HepG2 (cell line): ENCODE data around the gene CAMTA1. TPM values are rescaled to one million over a fixed set of nuclear protein-coding genes. Genes with fewer than 3 reads are reported as not detected.

Experiments used
- LRRFIP1 ChIP-seq: sonication (generic); formaldehyde crosslinking; conservative IDR thresholded peaks from 2 replicates; pipeline ENCODE4 v1.4.0; 2020; ENCODE audit warnings: missing genetic modification reagents
- YEATS4 ChIP-seq: sonication (generic); formaldehyde crosslinking; IDR thresholded peaks from 2 replicates; pipeline ENCODE4 v1.4.0; 2020; ENCODE audit warnings: missing genetic modification reagents, borderline replicate concordance
- ZNF777 ChIP-seq: sonication (generic); formaldehyde crosslinking; IDR thresholded peaks from 2 replicates; pipeline ENCODE4 v1.4.0; 2020; ENCODE audit warnings: missing genetic modification reagents
- ZNF784 ChIP-seq: sonication (generic); formaldehyde crosslinking; IDR thresholded peaks from 2 replicates; pipeline ENCODE4 v1.5.1; 2020; ENCODE audit warnings: missing genetic modification reagents, mild to moderate bottlenecking, borderline replicate concordance
- ZNF850 ChIP-seq: sonication (generic); formaldehyde crosslinking; conservative IDR thresholded peaks from 2 replicates; pipeline ENCODE4 v1.9.0; 2021; ENCODE audit warnings: mild to moderate bottlenecking, missing genetic modification reagents
- polyA plus RNA-seq, 8 experiments: library from polyadenylated mRNA; depleted of rRNA in 3 of 8; stranded (reverse) in 7 of 8; unstranded in 1 of 8; fragments of >200 nt; fragmentation: Illumina TruSeq in 4 of 8; extraction: Trizol in 4 of 8; gene quantifications; 2 replicates each; pipeline versions ENCODE4 v1.2.1 to v1.2.3, GENCODE V29; 2011 to 2016; ENCODE audit warnings: low read depth in 4 of 8, missing spikeins in 1 of 8, mixed read lengths in 1 of 8; ENCODE audit not compliant: insufficient read depth in 1 of 8
- total RNA-seq, 5 experiments: library from RNA; depleted of rRNA; stranded (reverse); fragments of >200 nt; fragmentation: Illumina TruSeq; extraction: Trizol; gene quantifications; 2 replicates each; pipeline ENCODE4 v1.2.3, GENCODE V29; 2016; ENCODE audit warnings: low read depth in 1 of 5
- TF ChIP-seq, protein P1 (sequence below): sonication (generic); formaldehyde crosslinking; IDR thresholded peaks from 2 replicates; pipeline ENCODE4 v1.5.1; 2020; ENCODE audit warnings: mild to moderate bottlenecking, missing genetic modification reagents
- TF ChIP-seq, protein P2 (sequence below): sonication (generic); formaldehyde crosslinking; IDR thresholded peaks from 2 replicates; pipeline ENCODE4 v1.4.0; 2020; ENCODE audit warnings: missing genetic modification reagents

CAMTA1 gene
- total and polyA plus RNA-seq, 2 of the 13 experiments (the other 11 are each of a cell fraction or from before 2014, with no cell fraction given) = 25.0 to 36.4 TPM

GRCh38 chr1:7449750-7450149 lies 664.5 kb downstream of the CAMTA1 start (continued):
- TF ChIP-seq LRRFIP1 (CRISPR knock-in tag) (no peak), ZNF777 (no peak), ZNF850 (CRISPR knock-in tag) (no peak), ZNF784 (CRISPR knock-in tag) (no peak), YEATS4 (no peak)
- TF ChIP-seq, protein P1, sequence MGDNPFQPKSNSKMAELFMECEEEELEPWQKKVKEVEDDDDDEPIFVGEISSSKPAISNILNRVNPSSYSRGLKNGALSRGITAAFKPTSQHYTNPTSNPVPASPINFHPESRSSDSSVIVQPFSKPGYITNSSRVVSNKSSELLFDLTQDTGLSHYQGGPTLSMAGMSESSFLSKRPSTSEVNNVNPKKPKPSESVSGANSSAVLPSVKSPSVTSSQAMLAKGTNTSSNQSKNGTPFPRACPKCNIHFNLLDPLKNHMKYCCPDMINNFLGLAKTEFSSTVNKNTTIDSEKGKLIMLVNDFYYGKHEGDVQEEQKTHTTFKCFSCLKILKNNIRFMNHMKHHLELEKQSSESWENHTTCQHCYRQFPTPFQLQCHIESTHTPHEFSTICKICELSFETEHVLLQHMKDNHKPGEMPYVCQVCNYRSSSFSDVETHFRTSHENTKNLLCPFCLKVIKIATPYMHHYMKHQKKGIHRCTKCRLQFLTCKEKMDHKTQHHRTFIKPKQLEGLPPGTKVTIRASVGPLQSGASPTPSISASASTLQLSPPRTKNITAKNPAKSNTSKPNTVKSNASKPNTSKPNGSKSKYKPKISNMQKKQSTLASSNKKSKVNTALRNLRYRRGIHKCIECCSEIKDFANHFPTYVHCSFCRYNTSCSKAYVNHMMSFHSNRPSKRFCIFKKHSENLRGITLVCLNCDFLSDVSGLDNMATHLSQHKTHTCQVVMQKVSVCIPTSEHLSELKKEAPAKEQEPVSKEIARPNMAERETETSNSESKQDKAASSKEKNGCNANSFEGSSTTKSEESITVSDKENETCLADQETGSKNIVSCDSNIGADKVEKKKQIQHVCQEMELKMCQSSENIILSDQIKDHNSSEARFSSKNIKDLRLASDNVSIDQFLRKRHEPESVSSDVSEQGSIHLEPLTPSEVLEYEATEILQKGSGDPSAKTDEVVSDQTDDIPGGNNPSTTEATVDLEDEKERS (CRISPR knock-in tag) = no peak
- TF ChIP-seq, protein P2, sequence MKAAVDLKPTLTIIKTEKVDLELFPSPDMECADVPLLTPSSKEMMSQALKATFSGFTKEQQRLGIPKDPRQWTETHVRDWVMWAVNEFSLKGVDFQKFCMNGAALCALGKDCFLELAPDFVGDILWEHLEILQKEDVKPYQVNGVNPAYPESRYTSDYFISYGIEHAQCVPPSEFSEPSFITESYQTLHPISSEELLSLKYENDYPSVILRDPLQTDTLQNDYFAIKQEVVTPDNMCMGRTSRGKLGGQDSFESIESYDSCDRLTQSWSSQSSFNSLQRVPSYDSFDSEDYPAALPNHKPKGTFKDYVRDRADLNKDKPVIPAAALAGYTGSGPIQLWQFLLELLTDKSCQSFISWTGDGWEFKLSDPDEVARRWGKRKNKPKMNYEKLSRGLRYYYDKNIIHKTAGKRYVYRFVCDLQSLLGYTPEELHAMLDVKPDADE (CRISPR knock-in tag) = no peak
